GM12878 (cell line): ENCODE measurements around the gene FHL5. TPM values are rescaled to one million over a fixed set of nuclear protein-coding genes. Genes with fewer than 3 reads are reported as not detected.

Experiments used
- ATAC-seq: fragments of 200-7000 bp; cut with Tn5 transposase; 3 replicates; pipeline ENCODE4 v1.9.1; 2020; ENCODE audit warnings: mild to moderate bottlenecking, moderate library complexity
- BruUV-seq: library from RNA; stranded (reverse); fragments of 400-500 nt; replicated peaks from 2 replicates; lab custom pipeline; 2021; lab: Mats Ljungman, UMichigan
- CTCF ChIA-PET: fragments of 300-600 bp; sonication (Branson Sonifier 250); formaldehyde crosslinking; extraction: SDS; loops from one replicate; lab custom pipeline; 2021; ENCODE audit warnings: inconsistent platforms; lab: Yijun Ruan, JAX
- POLR2A ChIA-PET: fragments of 350-600 bp; formaldehyde crosslinking; extraction: SDS; loops from one replicate; lab custom pipeline; 2021; ENCODE audit warnings: inconsistent platforms; lab: Charles Lee
- RAD21 ChIA-PET: fragments of 300-600 bp; sonication (Branson Sonifier 250); formaldehyde crosslinking; loops from one replicate; lab custom pipeline; 2023; ENCODE audit warnings: antibody characterized with exemption; ENCODE audit not compliant: unreplicated experiment; lab: Charles Lee
- SMC1A ChIA-PET: fragments of 300-600 bp; sonication (Branson Sonifier 250); formaldehyde crosslinking; loops from one replicate; lab custom pipeline; 2023; ENCODE audit not compliant: unreplicated experiment, uncharacterized antibody; lab: Charles Lee
- DNase-seq: peaks from one replicate; pipeline ENCODE4 v3.0.0-alpha.2; 2011; ENCODE audit warnings: low read depth, low spot score
- FAIRE-seq: peaks from 3 replicates; lab custom pipeline; 2011; peaks lifted over from hg19 to GRCh38; lab: Jason Lieb, UNC
- H2AFZ ChIP-seq: 2 replicates; pipeline ENCODE4 v1.6.0; 2011; ENCODE audit warnings: low read depth, low read length, control low read depth; ENCODE audit not compliant: control insufficient read depth
- H3K27ac ChIP-seq: 2 replicates; pipeline ENCODE4 v1.5.1; 2011; ENCODE audit warnings: control low read depth; ENCODE audit not compliant: control insufficient read depth, insufficient read depth
- H3K27me3 ChIP-seq, 2 experiments: replicated peaks in 1 of 2; 2 replicates each; pipeline versions ENCODE4 v1.6.0 to v1.6.1; 2011; ENCODE audit warnings: low read length in 1 of 2; ENCODE audit not compliant: control insufficient read depth in 2 of 2, insufficient read depth in 2 of 2
- H3K36me3 ChIP-seq, 2 experiments: 2 replicates each; pipeline ENCODE4 v1.5.1; 2011; ENCODE audit warnings: low read length in 1 of 2; ENCODE audit not compliant: control insufficient read depth in 2 of 2, insufficient read depth in 2 of 2
- H3K4me1 ChIP-seq: 2 replicates; pipeline ENCODE4 v1.6.1; 2011; ENCODE audit warnings: mild to moderate bottlenecking, low read length, moderate library complexity, mixed read lengths; ENCODE audit not compliant: control insufficient read depth, insufficient read depth
- H3K4me2 ChIP-seq: 2 replicates; pipeline ENCODE4 v1.6.0; 2011; ENCODE audit warnings: control low read depth; ENCODE audit not compliant: control insufficient read depth, insufficient read depth
- H3K4me3 ChIP-seq: fragments of 200-600 bp; sonication (generic); 2 replicates; pipeline ENCODE4 v1.5.1; 2016
- H3K79me2 ChIP-seq: 2 replicates; pipeline ENCODE4 v1.6.0; 2011; ENCODE audit warnings: low read length; ENCODE audit not compliant: control insufficient read depth, insufficient read depth
- H3K9ac ChIP-seq: 2 replicates; pipeline ENCODE4 v1.8.0; 2011; ENCODE audit warnings: low read length, control low read depth, mixed read lengths; ENCODE audit not compliant: control insufficient read depth, insufficient read depth
- H3K9me3 ChIP-seq: replicated peaks from 3 replicates; pipeline ENCODE4 v1.5.1; 2011; ENCODE audit warnings: mild to moderate bottlenecking, low read length; ENCODE audit not compliant: control insufficient read depth, insufficient read depth
- H4K20me1 ChIP-seq: 2 replicates; pipeline ENCODE4 v1.6.0; 2011; ENCODE audit not compliant: control insufficient read depth, insufficient read depth
- BRCA1 ChIP-seq: IDR thresholded peaks from 2 replicates; pipeline ENCODE4 v1.6.1; 2011; ENCODE audit warnings: low read depth, low read length, improper control_type of control experiment
- CREM ChIP-seq: IDR thresholded peaks from 2 replicates; pipeline ENCODE4 v1.6.1; 2014; ENCODE audit warnings: antibody characterized with exemption, low read depth
- IRF3 ChIP-seq: fragments of 450-650 bp; IDR thresholded peaks from 2 replicates; pipeline ENCODE4 v1.6.1; 2014; ENCODE audit warnings: mild to moderate bottlenecking
- LARP7 ChIP-seq: fragments of 450-650 bp; IDR thresholded peaks from 2 replicates; pipeline ENCODE4 v1.6.1; 2017; ENCODE audit warnings: mild to moderate bottlenecking
- MTA3 ChIP-seq: IDR thresholded peaks from 2 replicates; pipeline ENCODE4 v1.6.1; 2012; ENCODE audit warnings: low read length, inconsistent platforms, borderline replicate concordance
- MYB ChIP-seq: fragments of 150-350 bp; IDR thresholded peaks from 2 replicates; pipeline ENCODE4 v1.6.1; 2014; ENCODE audit warnings: mild to moderate bottlenecking, low read depth, low read length, borderline replicate concordance
- NFYB ChIP-seq: IDR thresholded peaks from 2 replicates; pipeline ENCODE4 v1.6.1; 2011; ENCODE audit warnings: low read depth, mild to moderate bottlenecking, low read length, improper control_type of control experiment, moderate library complexity; ENCODE audit not compliant: insufficient read depth
- NR2C1 ChIP-seq: fragments of 450-650 bp; IDR thresholded peaks from 2 replicates; pipeline ENCODE4 v1.6.1; 2017; ENCODE audit warnings: antibody characterized with exemption, mild to moderate bottlenecking, moderate library complexity
- NR2C2 ChIP-seq: IDR thresholded peaks from 2 replicates; pipeline ENCODE4 v1.6.1; 2011; ENCODE audit warnings: borderline replicate concordance, low read depth; ENCODE audit not compliant: control insufficient read depth, insufficient read length
- SIN3A ChIP-seq: IDR thresholded peaks from 2 replicates; pipeline ENCODE4 v1.6.1; 2012; ENCODE audit warnings: low read depth, low read length, improper control_type of control experiment
- SMC3 ChIP-seq: IDR thresholded peaks from 2 replicates; pipeline ENCODE4 v1.6.1; 2011; ENCODE audit warnings: low read length, improper control_type of control experiment, borderline replicate concordance
- USF1 ChIP-seq: IDR thresholded peaks from 2 replicates; pipeline ENCODE4 v1.6.1; 2011; ENCODE audit warnings: borderline replicate concordance, low read depth, mild to moderate bottlenecking, moderate library complexity, mixed read lengths, low read length; ENCODE audit not compliant: insufficient read depth; ENCODE audit errors: extremely low read length
- YY1 ChIP-seq: IDR thresholded peaks from 2 replicates; pipeline ENCODE4 v1.6.1; 2011; ENCODE audit warnings: low read depth, mild to moderate bottlenecking, low read length
- ZBTB11 ChIP-seq: fragments of 450-650 bp; formaldehyde crosslinking; IDR thresholded peaks from 2 replicates; pipeline ENCODE4 v1.5.0; 2022; ENCODE audit warnings: mild to moderate bottlenecking, missing genetic modification characterization
- in situ Hi-C: fragments of 300-500 bp; cut with MboI; formaldehyde crosslinking; loops from 9 replicates; pipeline ENCODE4 v1.14.3; 2018; ENCODE audit warnings: mixed read lengths
- intact Hi-C: fragments of 100-400 bp; cut with micrococcal nuclease; formaldehyde crosslinking; loops from one replicate; pipeline ENCODE4 v1.14.2; 2022; ENCODE audit not compliant: unreplicated experiment
- polyA plus RNA-seq, 11 experiments: library from polyadenylated mRNA; depleted of rRNA in 4 of 11; unstranded in 6 of 11; stranded (reverse) in 5 of 11; fragments of >200 nt; fragmentation: Nextera tagmentation in 4 of 11; fragmentation: Illumina TruSeq in 1 of 11; extraction: Ambion mirVana in 4 of 11; extraction: Trizol in 1 of 11; gene quantifications; 1 replicate in 1 of 11; 2 replicates in 10 of 11; pipeline versions ENCODE4 v1.2.1 to v1.2.3, GENCODE V29; 2011 to 2016; ENCODE audit warnings: inconsistent platforms in 2 of 11, missing spikeins in 2 of 11, low read depth in 1 of 11
- total RNA-seq, 4 experiments: library from RNA; depleted of rRNA in 3 of 4; stranded (reverse); fragments of >200 nt in 3 of 4; fragmentation: Illumina TruSeq in 1 of 4; extraction: Trizol in 1 of 4; gene quantifications; 2 replicates each; pipeline versions ENCODE4 v1.2.1 to v1.2.3, GENCODE V29; 2013 to 2021
- TF ChIP-seq, protein P1 (sequence below): fragments of 450-650 bp; conservative IDR thresholded peaks from 2 replicates; pipeline ENCODE4 v1.6.1; 2017; ENCODE audit warnings: mild to moderate bottlenecking, moderate library complexity

The FHL5 gene
- total and polyA plus RNA-seq, 10 of the 15 experiments (the other 5 are each of a cell fraction or from before 2014, with no cell fraction given), result 0.16 TPM; not detected in 9

DNA sequence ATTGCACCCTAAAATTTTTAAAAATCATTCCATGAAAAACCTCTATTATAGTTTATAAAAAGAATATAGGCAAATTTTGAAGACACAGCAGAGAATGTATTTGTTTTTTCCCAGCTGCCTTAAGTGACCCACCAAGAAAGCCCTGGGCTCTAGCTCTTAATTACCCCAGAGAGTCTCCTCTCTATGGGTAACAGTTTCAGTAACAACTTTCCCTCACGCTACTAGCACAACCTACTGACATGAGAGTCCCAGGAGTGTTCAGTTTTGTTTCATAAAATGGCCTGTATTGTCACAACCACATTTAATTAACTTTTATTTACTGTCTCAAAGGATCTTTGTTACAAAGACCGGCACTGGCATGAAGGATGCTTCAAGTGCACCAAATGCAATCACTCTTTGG, 41.5 kb downstream of the FHL5 start (continued):
- TF ChIP-seq, protein P1, sequence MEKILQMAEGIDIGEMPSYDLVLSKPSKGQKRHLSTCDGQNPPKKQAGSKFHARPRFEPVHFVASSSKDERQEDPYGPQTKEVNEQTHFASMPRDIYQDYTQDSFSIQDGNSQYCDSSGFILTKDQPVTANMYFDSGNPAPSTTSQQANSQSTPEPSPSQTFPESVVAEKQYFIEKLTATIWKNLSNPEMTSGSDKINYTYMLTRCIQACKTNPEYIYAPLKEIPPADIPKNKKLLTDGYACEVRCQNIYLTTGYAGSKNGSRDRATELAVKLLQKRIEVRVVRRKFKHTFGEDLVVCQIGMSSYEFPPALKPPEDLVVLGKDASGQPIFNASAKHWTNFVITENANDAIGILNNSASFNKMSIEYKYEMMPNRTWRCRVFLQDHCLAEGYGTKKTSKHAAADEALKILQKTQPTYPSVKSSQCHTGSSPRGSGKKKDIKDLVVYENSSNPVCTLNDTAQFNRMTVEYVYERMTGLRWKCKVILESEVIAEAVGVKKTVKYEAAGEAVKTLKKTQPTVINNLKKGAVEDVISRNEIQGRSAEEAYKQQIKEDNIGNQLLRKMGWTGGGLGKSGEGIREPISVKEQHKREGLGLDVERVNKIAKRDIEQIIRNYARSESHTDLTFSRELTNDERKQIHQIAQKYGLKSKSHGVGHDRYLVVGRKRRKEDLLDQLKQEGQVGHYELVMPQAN, result no peak
- TF ChIP-seq IRF3 (no peak), NR2C1 (no peak)
- TF ChIP-seq, all 136 proteins: peak for 2

DNA sequence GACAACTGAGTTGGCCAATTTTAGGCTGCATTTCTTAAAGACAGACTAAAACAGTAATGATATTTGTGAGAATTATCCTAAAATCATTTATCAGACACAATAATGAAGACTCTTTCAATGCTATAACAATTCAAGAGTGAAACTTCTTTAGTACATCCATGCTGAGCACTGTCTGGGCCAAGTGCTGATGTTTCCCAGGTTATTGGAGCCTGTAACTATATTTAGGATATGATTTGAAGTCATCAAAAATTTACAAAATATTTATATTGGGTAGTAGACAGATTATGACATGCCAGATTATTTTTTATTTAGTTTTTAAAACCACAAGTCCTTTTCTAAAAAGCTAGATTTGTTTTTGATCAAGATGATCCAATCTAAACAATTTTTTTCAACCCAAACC, 45.1 kb downstream of the FHL5 start:
- Histone ChIP-seq H3K27ac (no peak overlapping the region), H3K4me1 (peaks cover 28% of the 10 kb centered on the region), H3K4me2 (no peak overlapping the region), H3K9me3 (no peaks in the 10 kb centered on the region), H3K79me2 (no peaks in the 10 kb centered on the region), H2AFZ (no peak overlapping the region), H4K20me1 (no peaks in the 10 kb centered on the region), H3K4me3 (no peak overlapping the region), H3K36me3 (no peaks in the 10 kb centered on the region), H3K27me3 (no peaks in the 10 kb centered on the region), H3K9ac (no peak overlapping the region)
- no peak for TF ChIP-seq MYB
- no peak for TF ChIP-seq SIN3A
- no peak for TF ChIP-seq USF1
- TF ChIP-seq YY1, result no peak
- no peak for TF ChIP-seq LARP7
- TF ChIP-seq NFYB, result no peak
- TF ChIP-seq NR2C2, result no peak
- no peak for TF ChIP-seq BRCA1
- TF ChIP-seq ZBTB11, result no peak
- no peak for TF ChIP-seq CREM
- no peak for TF ChIP-seq MTA3
- TF ChIP-seq SMC3, result no peak
- intact Hi-C loops, result no loop called here
- in situ Hi-C loops, result no loop called here
- SMC1A ChIA-PET, result interaction anchor here (0.6 to 1.8 kb wide), 5 partner anchors 8 to 76 kb away, joined by 3 to 5 read pairs (median 3); no protein-coding TSS in a partner anchor
- CTCF ChIA-PET, result interaction anchor here (1.0 to 1.7 kb wide), 2 partner anchors 14 to 19 kb away, joined by 3 to 6 read pairs; no protein-coding TSS in a partner anchor
- BruUV-seq, result no TSS peak
- RAD21 ChIA-PET, result interaction anchor here (0.6 to 1.2 kb wide), 2 partner anchors 19 to 580 kb away, joined by 3 read pairs; no protein-coding TSS in a partner anchor
- POLR2A ChIA-PET, result no interaction called here
- FAIRE-seq, result no peak
- DNase-seq, result no peak
- no peak for ATAC-seq
